Measurements from ENCODE around the gene C1QTNF1. TPM values are rescaled to one million over a fixed set of nuclear protein-coding genes. Genes with fewer than 3 reads are reported as not detected.

The C1QTNF1 gene
- total and polyA plus RNA-seq, 3 donors from 2014 or later = 9.1 to 22.5 (median 9.8) TPM

DNA sequence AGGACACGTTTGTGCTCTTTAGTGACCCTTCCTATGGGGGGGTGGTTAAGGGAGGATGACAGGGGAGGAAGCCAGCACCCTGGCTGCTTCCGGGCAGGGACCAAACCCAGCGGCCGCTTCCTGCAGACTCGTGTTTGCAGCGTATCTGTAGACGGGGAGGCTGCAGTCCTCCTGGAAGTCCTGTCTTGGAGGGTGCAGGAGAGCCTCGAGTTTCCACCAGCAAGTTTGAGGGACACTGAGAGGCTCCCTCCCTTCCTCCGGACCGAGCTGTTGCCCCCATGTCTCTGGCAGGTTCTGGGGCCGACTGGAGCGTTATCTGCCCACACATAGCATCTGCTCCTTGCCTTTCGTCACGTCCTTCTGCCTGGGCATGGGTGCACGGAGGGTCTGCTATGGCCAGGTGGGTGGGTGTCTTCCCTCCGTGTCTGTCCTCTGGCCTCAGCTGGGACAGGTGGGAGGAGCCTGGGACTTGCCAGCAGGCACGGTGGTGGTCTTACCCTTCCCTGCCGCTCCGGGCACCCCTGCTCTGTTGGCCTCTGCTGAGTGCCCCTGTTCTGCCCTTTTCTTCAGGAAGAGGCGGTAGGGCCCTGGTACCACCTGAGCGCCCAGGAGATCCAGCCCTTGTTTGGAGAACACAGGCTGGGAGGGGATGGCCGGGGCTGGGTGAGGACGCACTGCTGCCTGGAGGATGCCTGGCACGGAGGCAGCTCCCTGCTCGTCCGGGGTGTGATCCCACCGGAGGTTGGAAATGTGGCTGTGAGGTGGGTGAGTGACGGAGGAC, 59.4 kb downstream of the C1QTNF1 start:
- Histone ChIP-seq H3K27ac (no peak overlapping the region), H3K27me3 (no peaks in the 10 kb centered on the region), H3K4me3 (no peak overlapping the region), H3K36me3 (ENCODE audit: low read depth, missing control alignments) (no peaks in the 10 kb centered on the region), H3K9me3 (no peaks in the 10 kb centered on the region), H3K4me1 (no peaks in the 10 kb centered on the region)
- intact Hi-C loops (cut with DNase I; ENCODE audit: low total_unique reads) = no loop called here
- no peak for DNase-seq
- 87 to 89% methylated on average over 21 to 28 of the region's 28 CpGs for WGBS, 2 donors
- TF ChIP-seq, protein P1, sequence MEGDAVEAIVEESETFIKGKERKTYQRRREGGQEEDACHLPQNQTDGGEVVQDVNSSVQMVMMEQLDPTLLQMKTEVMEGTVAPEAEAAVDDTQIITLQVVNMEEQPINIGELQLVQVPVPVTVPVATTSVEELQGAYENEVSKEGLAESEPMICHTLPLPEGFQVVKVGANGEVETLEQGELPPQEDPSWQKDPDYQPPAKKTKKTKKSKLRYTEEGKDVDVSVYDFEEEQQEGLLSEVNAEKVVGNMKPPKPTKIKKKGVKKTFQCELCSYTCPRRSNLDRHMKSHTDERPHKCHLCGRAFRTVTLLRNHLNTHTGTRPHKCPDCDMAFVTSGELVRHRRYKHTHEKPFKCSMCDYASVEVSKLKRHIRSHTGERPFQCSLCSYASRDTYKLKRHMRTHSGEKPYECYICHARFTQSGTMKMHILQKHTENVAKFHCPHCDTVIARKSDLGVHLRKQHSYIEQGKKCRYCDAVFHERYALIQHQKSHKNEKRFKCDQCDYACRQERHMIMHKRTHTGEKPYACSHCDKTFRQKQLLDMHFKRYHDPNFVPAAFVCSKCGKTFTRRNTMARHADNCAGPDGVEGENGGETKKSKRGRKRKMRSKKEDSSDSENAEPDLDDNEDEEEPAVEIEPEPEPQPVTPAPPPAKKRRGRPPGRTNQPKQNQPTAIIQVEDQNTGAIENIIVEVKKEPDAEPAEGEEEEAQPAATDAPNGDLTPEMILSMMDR (IDR thresholded peaks at IDR 0.05) = no peak
- no peak for TF ChIP-seq POLR2A (IDR thresholded peaks at IDR 0.05)

DNA sequence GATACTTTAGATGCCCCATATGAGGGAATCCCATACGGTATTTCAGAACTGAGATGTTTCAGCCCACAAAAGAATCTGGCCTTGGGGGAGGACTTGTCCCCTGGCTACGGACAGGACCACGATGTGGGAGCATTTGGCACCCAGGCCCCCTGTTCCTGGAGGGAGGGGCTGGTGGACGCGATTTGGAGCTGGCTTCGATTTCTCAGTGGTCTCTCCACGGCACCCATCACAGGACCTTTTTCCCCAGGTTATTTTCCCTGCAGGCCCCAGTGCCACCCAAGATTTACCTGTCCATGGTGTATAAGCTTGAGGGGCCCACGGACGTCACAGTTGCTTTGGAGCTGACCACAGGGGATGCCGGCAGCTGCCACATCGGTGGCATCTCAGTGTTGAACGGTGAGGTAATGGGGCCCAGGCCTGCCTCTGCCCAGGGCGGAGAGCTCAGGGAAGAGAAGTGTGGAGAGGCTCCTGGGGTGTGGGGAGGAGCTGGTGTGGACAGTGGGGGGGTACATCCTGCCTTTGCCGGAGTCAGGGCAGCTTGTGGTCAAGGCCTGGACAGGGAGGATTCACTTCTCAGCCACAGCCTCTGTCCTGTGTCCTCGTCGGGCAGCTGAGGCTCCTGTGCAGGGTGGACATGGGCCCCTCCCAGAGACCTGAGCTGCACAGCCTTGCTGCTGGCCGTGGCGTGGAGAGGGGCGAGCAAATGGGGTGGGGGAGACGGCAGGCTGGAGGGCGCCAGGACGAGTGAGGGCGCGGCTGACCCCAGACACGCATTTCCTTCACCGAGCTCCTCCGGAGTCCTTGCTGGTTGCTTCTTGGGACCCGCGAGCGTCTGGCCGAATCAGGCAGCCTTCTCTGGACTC, 60.6 kb downstream of the C1QTNF1 start:
- H3K4me3 ChIP-seq = no peak overlapping the region
- TF ChIP-seq, protein P1 (IDR thresholded peaks at IDR 0.05) = no peak
- TF ChIP-seq POLR2A (IDR thresholded peaks at IDR 0.05) = no peak
- no peaks in the 10 kb centered on the region for H3K9me3 ChIP-seq
- H3K27me3 ChIP-seq = no peaks in the 10 kb centered on the region
- no peaks in the 10 kb centered on the region for H3K36me3 ChIP-seq (ENCODE audit: low read depth, missing control alignments)
- 91% methylated on average over 21 to 31 of the region's 31 CpGs for WGBS, 2 donors
- no peak overlapping the region for H3K27ac ChIP-seq
- no peak for DNase-seq
- H3K4me1 ChIP-seq = no peaks in the 10 kb centered on the region
- intact Hi-C loops (cut with DNase I; ENCODE audit: low total_unique reads) = loop anchor here (5.0 kb wide), 1 partner anchor 308 kb away; no protein-coding TSS in a partner anchor

DNA sequence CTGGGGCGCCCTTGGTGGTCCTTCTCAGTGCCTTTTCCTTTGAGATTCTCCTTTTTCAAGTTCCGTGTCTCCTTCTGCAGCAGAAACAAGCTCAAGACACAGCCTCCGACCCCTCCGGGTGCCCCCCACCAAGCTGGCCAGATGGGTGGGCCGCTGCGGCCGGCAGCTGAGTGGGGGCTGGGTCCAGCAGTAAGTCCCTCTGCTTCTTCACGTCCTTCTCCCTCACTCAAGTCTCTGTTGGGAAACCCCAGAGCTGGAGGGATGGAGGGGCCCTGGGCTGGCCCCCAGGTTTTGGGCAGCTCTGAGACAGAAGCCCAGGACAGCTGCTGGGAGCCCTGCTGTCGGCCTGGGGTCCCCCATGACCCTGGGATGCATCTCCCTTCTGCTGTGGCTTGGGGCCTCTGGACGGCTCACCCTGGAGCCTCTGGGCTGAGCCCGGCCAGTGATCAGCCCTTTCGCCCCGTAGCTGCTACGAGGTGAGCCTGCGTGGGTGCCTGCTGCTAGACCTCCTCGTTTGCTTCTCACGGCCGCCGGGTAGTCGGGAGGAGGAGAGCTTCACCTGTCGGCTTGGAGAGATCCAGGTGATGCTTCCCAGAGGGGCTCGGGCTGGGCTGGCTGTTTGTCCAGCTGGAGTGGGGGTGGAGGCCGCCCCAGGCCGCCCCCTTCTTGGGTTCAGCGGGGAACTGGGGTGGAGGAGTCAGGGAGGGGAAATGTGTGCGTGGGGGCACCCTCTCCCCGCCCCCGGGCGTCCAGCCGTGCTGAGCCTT, 61.4 kb downstream of the C1QTNF1 start:
- intact Hi-C loops (cut with DNase I; ENCODE audit: low total_unique reads) = loop anchor here (5.0 kb wide), 1 partner anchor 307 kb away; no protein-coding TSS in a partner anchor
- no peak for TF ChIP-seq POLR2A (IDR thresholded peaks at IDR 0.05)
- 89 to 91% methylated on average over 21 to 30 of the region's 30 CpGs for WGBS, 2 donors
- Histone ChIP-seq H3K4me1 (peaks cover 6% of the 10 kb centered on the region), H3K9me3 (no peaks in the 10 kb centered on the region), H3K27ac (no peak overlapping the region), H3K36me3 (ENCODE audit: low read depth, missing control alignments) (no peaks in the 10 kb centered on the region), H3K4me3 (no peak overlapping the region), H3K27me3 (no peaks in the 10 kb centered on the region)
- DNase-seq = no peak

DNA sequence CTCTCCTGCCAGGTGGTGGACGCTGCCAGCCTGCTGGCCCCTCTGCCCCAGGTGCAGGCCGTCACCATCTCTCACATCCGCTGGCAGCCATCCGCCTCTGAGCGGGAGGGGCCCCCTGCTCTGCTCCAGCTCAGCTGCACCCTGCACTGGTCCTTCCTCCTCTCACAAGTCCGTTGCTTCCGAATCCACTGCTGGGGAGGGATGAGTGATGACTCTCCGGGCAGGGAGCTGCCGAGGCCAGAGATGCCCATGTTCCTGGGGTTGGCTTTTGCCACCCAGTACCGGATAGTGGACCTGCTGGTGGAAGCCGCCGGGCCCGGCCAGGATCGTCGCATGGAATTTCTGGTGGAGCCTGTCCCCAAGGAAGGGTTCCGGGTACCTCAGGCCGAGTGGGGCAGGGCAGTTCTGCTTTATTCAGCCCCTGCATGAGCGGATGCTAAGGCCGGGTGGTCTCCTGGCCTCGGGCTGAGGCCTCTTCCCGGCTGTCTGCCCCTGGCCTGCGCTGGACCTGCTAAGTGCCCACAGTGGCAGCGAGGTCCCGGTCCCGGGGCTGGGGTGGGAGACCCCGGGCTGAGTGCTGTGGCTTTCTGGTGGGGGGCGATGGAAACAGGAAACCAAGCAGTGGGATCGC, 62.1 kb downstream of the C1QTNF1 start:
- Histone ChIP-seq H3K27me3 (no peaks in the 10 kb centered on the region), H3K36me3 (ENCODE audit: low read depth, missing control alignments) (no peaks in the 10 kb centered on the region), H3K4me1 (peaks cover 8% of the 10 kb centered on the region), H3K9me3 (no peaks in the 10 kb centered on the region), H3K27ac (no peak overlapping the region), H3K4me3 (no peak overlapping the region)
- intact Hi-C loops (cut with DNase I; ENCODE audit: low total_unique reads) = loop anchor here (5.0 kb wide), 1 partner anchor 306 kb away; no protein-coding TSS in a partner anchor
- no peak for DNase-seq
- TF ChIP-seq POLR2A (IDR thresholded peaks at IDR 0.05) = no peak
- TF ChIP-seq, protein P1 (IDR thresholded peaks at IDR 0.05) = no peak
- 94 to 95% methylated on average over 8 to 28 of the region's 28 CpGs for WGBS, 2 donors

Data from testis (tissue), 3 donors.